Measurements from ENCODE around the gene DUSP9. TPM values are rescaled to one million over a fixed set of nuclear protein-coding genes. Genes with fewer than 3 reads are reported as not detected.
"Not testable (repeated sequence)": the region's sequence is repeated elsewhere in the genome, so short reads cannot be mapped to it uniquely, and the experiment has no call there.

DUSP9 gene
- total RNA-seq, 1 donor from 2014 or later: 1.3 TPM

DNA sequence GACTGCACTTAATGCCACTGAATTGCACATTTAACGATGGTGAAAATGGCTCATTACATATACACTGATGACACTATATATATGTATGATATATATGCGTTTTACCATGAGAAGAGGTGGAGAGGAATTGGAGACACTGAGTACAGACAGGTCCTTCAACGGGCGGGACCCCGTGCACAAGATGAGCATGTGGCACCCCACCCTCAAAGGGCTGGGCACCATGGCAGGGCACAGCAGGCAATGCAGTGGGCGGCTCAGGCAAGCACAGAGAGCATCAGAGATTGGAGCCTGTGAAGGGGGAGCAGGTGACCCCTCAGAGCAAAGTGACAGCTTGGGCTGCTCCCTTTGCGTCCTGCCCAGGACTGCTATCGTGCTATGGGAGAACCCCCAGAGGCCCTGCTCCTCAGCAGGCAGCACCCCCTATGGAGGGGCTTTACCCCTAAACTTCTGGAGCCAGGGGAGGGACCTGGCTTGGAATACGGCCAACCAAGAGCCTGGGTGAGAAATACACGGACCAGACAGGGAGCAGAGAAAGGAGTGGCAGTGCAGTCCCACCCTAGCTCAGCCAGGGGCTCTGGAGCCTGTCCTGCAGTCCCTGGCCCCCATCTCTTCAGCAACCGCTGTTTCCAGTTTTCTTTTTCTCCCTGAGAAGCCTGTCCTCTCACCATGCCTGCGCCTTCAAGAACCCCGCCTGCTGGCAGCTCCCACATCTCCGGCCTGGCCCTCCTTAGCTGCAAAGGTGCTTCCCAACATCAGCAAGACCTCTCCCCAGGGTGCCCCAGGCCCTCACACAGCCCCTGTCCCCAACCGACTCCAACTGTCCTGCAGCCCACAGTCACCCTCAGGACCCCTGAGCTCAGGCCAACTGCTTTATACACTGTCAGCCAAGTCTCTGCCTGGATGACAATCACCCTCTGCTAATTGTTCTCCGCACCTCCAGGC, 51.2 kb downstream of the DUSP9 start:
- H3K4me3 ChIP-seq (ENCODE audit: low read depth, low read length): no peak overlapping the region
- DNase-seq (ENCODE audit: low read depth) (no peak), FAIRE-seq (no peak)
- H3K36me3 ChIP-seq (ENCODE audit: control insufficient read depth, insufficient read depth, low read length): peaks cover 7% of the 10 kb centered on the region
- H3K27me3 ChIP-seq (ENCODE audit: control insufficient read depth, insufficient read depth, low read length): no peaks in the 10 kb centered on the region
- TF ChIP-seq, protein P1, sequence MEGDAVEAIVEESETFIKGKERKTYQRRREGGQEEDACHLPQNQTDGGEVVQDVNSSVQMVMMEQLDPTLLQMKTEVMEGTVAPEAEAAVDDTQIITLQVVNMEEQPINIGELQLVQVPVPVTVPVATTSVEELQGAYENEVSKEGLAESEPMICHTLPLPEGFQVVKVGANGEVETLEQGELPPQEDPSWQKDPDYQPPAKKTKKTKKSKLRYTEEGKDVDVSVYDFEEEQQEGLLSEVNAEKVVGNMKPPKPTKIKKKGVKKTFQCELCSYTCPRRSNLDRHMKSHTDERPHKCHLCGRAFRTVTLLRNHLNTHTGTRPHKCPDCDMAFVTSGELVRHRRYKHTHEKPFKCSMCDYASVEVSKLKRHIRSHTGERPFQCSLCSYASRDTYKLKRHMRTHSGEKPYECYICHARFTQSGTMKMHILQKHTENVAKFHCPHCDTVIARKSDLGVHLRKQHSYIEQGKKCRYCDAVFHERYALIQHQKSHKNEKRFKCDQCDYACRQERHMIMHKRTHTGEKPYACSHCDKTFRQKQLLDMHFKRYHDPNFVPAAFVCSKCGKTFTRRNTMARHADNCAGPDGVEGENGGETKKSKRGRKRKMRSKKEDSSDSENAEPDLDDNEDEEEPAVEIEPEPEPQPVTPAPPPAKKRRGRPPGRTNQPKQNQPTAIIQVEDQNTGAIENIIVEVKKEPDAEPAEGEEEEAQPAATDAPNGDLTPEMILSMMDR (IDR thresholded peaks at IDR 0.05; ENCODE audit: insufficient read depth, low read length, severe bottlenecking): no peak

DNA sequence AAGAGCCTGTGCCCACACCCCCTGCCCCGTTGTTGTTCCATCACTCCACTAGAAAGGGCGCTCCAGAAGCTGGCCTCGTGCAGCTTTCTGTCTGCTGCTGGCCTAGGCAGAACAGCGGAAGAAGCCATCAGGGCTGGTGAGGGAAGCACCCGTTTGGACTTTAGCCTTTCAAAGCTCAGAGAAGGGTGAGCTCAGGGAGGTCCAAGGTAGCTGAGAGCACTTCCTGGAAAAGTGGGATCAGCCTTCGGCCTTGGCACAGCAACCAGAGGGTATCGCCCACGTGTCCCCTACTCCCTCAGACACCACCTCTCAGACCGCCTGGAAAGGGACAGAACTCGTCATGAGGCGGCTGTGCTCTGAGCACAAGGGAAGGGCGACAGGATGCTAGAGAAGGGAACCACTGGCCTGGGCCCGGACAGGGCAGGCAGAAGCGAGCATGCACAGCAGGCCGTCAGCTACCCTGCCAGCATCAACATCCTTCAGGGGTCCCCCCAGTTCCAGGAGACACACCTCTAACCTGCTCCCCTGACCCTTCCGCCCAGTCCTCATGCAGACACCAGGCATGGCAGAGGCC, 52.3 kb downstream of the DUSP9 start:
- not testable (repeated sequence) for H3K36me3 ChIP-seq (ENCODE audit: control insufficient read depth, insufficient read depth, low read length); FAIRE-seq; H3K4me3 ChIP-seq (ENCODE audit: low read depth, low read length); DNase-seq (ENCODE audit: low read depth); H3K27me3 ChIP-seq (ENCODE audit: control insufficient read depth, insufficient read depth, low read length)

DNA sequence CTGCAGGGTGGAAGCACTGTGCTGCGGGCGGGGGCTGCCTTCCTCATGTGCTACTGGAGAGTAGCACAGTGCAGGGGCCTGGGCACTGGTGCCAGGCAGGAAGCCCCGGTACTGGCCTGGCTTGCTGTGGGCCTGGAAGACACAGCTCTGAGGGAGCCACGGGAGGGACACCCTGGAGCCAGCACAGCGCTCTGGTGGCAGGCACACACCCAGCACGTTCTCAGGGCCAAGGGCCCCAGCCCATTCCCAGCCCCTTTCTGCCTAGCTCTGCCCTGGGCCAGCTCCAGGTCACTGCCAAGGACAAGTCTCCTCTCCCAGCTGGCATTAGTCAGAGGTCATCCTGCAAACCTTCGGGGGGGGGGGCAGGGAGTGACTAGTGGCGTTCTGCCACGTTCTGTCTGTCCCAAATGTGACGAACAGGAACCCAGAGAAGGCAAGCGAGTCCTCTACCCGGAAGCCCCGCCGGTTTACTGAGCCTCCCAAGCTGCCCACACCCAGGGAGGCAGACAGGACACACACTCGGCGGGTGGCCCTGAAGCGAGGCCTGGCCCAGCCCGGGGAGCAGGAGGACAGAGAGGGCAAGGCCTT, 52.9 kb downstream of the DUSP9 start:
- not testable (repeated sequence) for FAIRE-seq; H3K36me3 ChIP-seq (ENCODE audit: control insufficient read depth, insufficient read depth, low read length); H3K27me3 ChIP-seq (ENCODE audit: control insufficient read depth, insufficient read depth, low read length); DNase-seq (ENCODE audit: low read depth); H3K4me3 ChIP-seq (ENCODE audit: low read depth, low read length)

DNA sequence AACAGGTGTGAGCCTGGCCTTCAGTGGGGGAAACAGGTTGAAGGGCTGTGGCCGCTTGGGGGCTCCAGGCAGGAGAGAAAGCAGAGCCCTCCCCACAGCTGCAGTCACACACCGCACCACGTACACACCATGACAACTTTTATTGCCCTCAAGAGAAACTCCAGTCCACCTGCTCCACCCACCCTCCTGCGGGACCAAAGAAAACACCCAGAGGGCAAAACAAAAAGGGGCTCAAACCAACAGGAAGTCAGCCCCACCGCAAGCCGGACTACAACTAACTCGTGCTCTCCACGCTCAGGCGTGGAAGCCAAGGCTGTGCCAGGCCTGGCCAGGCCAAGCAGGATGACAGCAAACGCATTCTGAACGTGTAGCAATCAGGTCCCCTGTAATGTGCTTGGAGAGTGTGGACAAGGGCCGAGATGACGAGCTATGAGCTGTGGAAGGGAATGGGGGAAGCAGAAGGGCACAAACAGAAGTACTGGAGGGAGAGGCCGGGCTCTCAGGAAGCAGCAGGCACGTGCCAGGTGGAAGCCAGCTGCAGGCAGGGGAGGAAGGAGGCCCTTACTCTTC, 53.5 kb downstream of the DUSP9 start:
- Histone ChIP-seq H3K36me3 (ENCODE audit: control insufficient read depth, insufficient read depth, low read length) (peaks cover 4% of the 10 kb centered on the region), H3K4me3 (ENCODE audit: low read depth, low read length) (no peak overlapping the region), H3K27me3 (ENCODE audit: control insufficient read depth, insufficient read depth, low read length) (no peaks in the 10 kb centered on the region)
- DNase-seq (ENCODE audit: low read depth): no peak
- TF ChIP-seq, protein P1 (IDR thresholded peaks at IDR 0.05; ENCODE audit: insufficient read depth, low read length, severe bottlenecking): no peak
- FAIRE-seq: no peak

Other genes starting within 250 kb of the DUSP9 start
- gene PNMA6E, start 245.9 kb upstream of the DUSP9 start, total RNA-seq: not detected in 2 replicates
- gene ZFP92, start 235.7 kb upstream of the DUSP9 start, total RNA-seq: 0.53 and 1.3 TPM in 2 replicates
- gene TREX2, start 201.1 kb upstream of the DUSP9 start, total RNA-seq: 2.3 and 5.5 TPM in 2 replicates
- gene HAUS7, start 176.6 kb upstream of the DUSP9 start, total RNA-seq: 7.4 and 10.9 TPM in 2 replicates
- gene BGN, start 152.2 kb upstream of the DUSP9 start, total RNA-seq: 0.26 TPM in 1 of 2 replicates, not detected in the other
- gene ATP2B3, start 129.6 kb upstream of the DUSP9 start, total RNA-seq: not detected in 2 replicates
- 37.1 and 53.4 TPM in 2 replicates for gene CCNQ, start 48.1 kb upstream of the DUSP9 start, total RNA-seq
- gene PNCK, start 26.6 kb downstream of the DUSP9 start, total RNA-seq: 1.5 and 2.1 TPM in 2 replicates
- gene SLC6A8, start 40.7 kb downstream of the DUSP9 start, total RNA-seq: 42.4 and 49.3 TPM in 2 replicates
- gene BCAP31, start 77.2 kb downstream of the DUSP9 start, total RNA-seq: 300 and 322 TPM in 2 replicates
- gene ABCD1, start 77.7 kb downstream of the DUSP9 start, total RNA-seq: 1.7 and 1.8 TPM in 2 replicates
- 4.5 and 5.4 TPM in 2 replicates for gene PLXNB3, start 117.0 kb downstream of the DUSP9 start, total RNA-seq
- under 0.01 and 0.26 TPM in 2 replicates for gene SRPK3, start 133.8 kb downstream of the DUSP9 start, total RNA-seq
- gene IDH3G, start 147.2 kb downstream of the DUSP9 start, total RNA-seq: 26.3 and 27.7 TPM in 2 replicates
- 126 and 136 TPM in 2 replicates for gene SSR4, start 147.5 kb downstream of the DUSP9 start, total RNA-seq
- under 0.01 TPM in 2 replicates for gene PDZD4, start 183.3 kb downstream of the DUSP9 start, total RNA-seq
- gene L1CAM, start 239.0 kb downstream of the DUSP9 start, total RNA-seq: 0.26 and 1.4 TPM in 2 replicates